Natural killer cell (primary cell): ENCODE results near the gene CPSF4L. TPM values are rescaled to one million over a fixed set of nuclear protein-coding genes. Genes with fewer than 3 reads are reported as not detected.

Experiments used
- ATAC-seq, 3 donors: fragments of 150-1000 bp in 2 of 3; fragments of 200-7000 bp in 1 of 3; cut with Tn5 transposase; 1 replicate in 1 of 3; 2 replicates in 2 of 3; pipeline ENCODE4 v1.10.0; 2021; ENCODE audit warnings: mild to moderate bottlenecking in 2 of 3, moderate library complexity in 2 of 3
- DNase-seq, 2 donors: peaks; one replicate each; pipeline versions ENCODE4 v3.0.0 to v3.0.0-alpha.2; 2013 to 2021; ENCODE audit warnings: mixed read lengths in 1 of 2
- H3K27ac ChIP-seq: one replicate; pipeline ENCODE4 v1.5.1; 2013; ENCODE audit warnings: mild to moderate bottlenecking, low read length
- H3K27me3 ChIP-seq: one replicate; pipeline ENCODE4 v1.6.1; 2013; ENCODE audit warnings: low read length; ENCODE audit not compliant: control insufficient read depth, insufficient read depth
- H3K36me3 ChIP-seq: one replicate; pipeline ENCODE4 v1.6.1; 2013; ENCODE audit warnings: low read length; ENCODE audit not compliant: control insufficient read depth, insufficient read depth
- H3K4me1 ChIP-seq: one replicate; pipeline ENCODE4 v1.6.1; 2013; ENCODE audit warnings: low read length; ENCODE audit not compliant: control insufficient read depth, insufficient read depth
- H3K4me3 ChIP-seq: one replicate; pipeline ENCODE4 v1.5.1; 2013; ENCODE audit warnings: low read length
- H3K9me3 ChIP-seq: one replicate; pipeline ENCODE4 v1.6.1; 2013; ENCODE audit warnings: low read length; ENCODE audit not compliant: control insufficient read depth, insufficient read depth
- H3K27ac Mint-ChIP-seq, 2 donors: one replicate each; pipeline ENCODE4 v1.8.0; 2022; ENCODE audit warnings: mild to moderate bottlenecking in 2 of 2, mixed read lengths in 2 of 2, moderate library complexity in 1 of 2
- H3K27me3 Mint-ChIP-seq, 2 donors: one replicate each; pipeline ENCODE4 v1.8.0; 2022; ENCODE audit warnings: low read depth in 2 of 2, mixed read lengths in 2 of 2
- H3K36me3 Mint-ChIP-seq: one replicate; pipeline ENCODE4 v1.8.0; 2022; ENCODE audit warnings: mixed read lengths
- H3K4me1 Mint-ChIP-seq, 2 donors: one replicate each; pipeline ENCODE4 v1.8.0; 2022; ENCODE audit warnings: mixed read lengths in 2 of 2
- H3K4me3 Mint-ChIP-seq: one replicate; pipeline ENCODE4 v1.8.0; 2022; ENCODE audit warnings: mild to moderate bottlenecking, moderate library complexity, mixed read lengths
- H3K9me3 Mint-ChIP-seq, 2 donors: one replicate each; pipeline ENCODE4 v1.8.0; 2022; ENCODE audit warnings: mixed read lengths in 2 of 2
- CTCF ChIP-seq: fragments of 200-600 bp; IDR thresholded peaks from one replicate; pipeline ENCODE4 v1.8.0; 2022; ENCODE audit warnings: antibody characterized with exemption
- WGBS: methylation state at CpG from one replicate; pipeline ENCODE4 v1.1.7; 2013; ENCODE audit warnings: missing lambda C conversion rate; ENCODE audit not compliant: insufficient coverage; 5-methylcytosine and 5-hydroxymethylcytosine counted together
- intact Hi-C: fragments of 100-400 bp; cut with micrococcal nuclease; formaldehyde crosslinking; loops from one replicate; pipeline ENCODE4 v1.14.2; 2022
- total RNA-seq, 4 donors: library from RNA; stranded (reverse); fragments of 120-200 nt in 1 of 4; gene quantifications; one replicate each; pipeline versions ENCODE4 v1.2.3 to v1.2.4, GENCODE V29; 2013 to 2022

Gene CPSF4L
- total RNA-seq, 3 donors from 2014 or later (not counting 1 experiment from before 2014, with no cell fraction given): not detected

GRCh38 chr17:73304971-73305812 lies 43.5 kb upstream of the CPSF4L start:
- no peaks in the 10 kb centered on the region for H3K36me3 ChIP-seq
- H3K9me3 ChIP-seq: no peaks in the 10 kb centered on the region
- Mint-ChIP-seq H3K27me3 (peaks cover 0 to 6% of the 10 kb centered on the region in 2 donors), H3K4me1 (peaks cover 3 to 15% of the 10 kb centered on the region in 2 donors), H3K36me3 (no peaks in the 10 kb centered on the region), H3K27ac (peak overlapping the region in 1 of 2 donors; percentile 59), H3K9me3 (no peaks in the 10 kb centered on the region), H3K4me3 (peak overlapping the region; percentile 56)
- no peak overlapping the region for H3K27ac ChIP-seq
- H3K4me3 ChIP-seq: no peak overlapping the region
- 47% methylated on average over 16 of the region's 16 CpGs for WGBS
- intact Hi-C loops: no loop called here
- no peak for TF ChIP-seq CTCF
- H3K27me3 ChIP-seq: peaks cover 3% of the 10 kb centered on the region
- ATAC-seq (peak in 2 of 3 donors; percentile 24 to 40), DNase-seq (no peak)
- peaks cover 8% of the 10 kb centered on the region for H3K4me1 ChIP-seq

- TF ChIP-seq CTCF: no peak
- no peaks in the 10 kb centered on the region for H3K36me3 Mint-ChIP-seq
- DNase-seq: no peak
- no peaks in the 10 kb centered on the region for H3K9me3 Mint-ChIP-seq
- peaks cover 0 to 5% of the 10 kb centered on the region in 2 donors for H3K27me3 Mint-ChIP-seq
- intact Hi-C loops: no loop called here
- Histone ChIP-seq H3K9me3 (no peaks in the 10 kb centered on the region), H3K27ac (no peak overlapping the region), H3K36me3 (no peaks in the 10 kb centered on the region), H3K4me3 (no peak overlapping the region), H3K27me3 (peaks cover 1% of the 10 kb centered on the region), H3K4me1 (peaks cover under 1% of the 10 kb centered on the region)
- peak overlapping the region in 1 of 2 donors; percentile 59 for H3K27ac Mint-ChIP-seq
- H3K4me3 Mint-ChIP-seq: no peak overlapping the region
- peaks cover 0 to 8% of the 10 kb centered on the region in 2 donors for H3K4me1 Mint-ChIP-seq
- 95% methylated on average over 8 of the region's 8 CpGs for WGBS
- ATAC-seq: no peak
Observed at GRCh38 chr17:73304438-73304837, 42.8 kb upstream of the CPSF4L start.

- Mint-ChIP-seq H3K9me3 (no peaks in the 10 kb centered on the region), H3K27me3 (peaks cover 0 to 3% of the 10 kb centered on the region in 2 donors), H3K4me3 (no peak overlapping the region), H3K4me1 (peaks cover 0 to 5% of the 10 kb centered on the region in 2 donors), H3K27ac (no peak overlapping the region), H3K36me3 (no peaks in the 10 kb centered on the region)
- no peaks in the 10 kb centered on the region for H3K9me3 ChIP-seq
- no peaks in the 10 kb centered on the region for H3K27me3 ChIP-seq
- H3K4me3 ChIP-seq: no peak overlapping the region
- DNase-seq (no peak), ATAC-seq (no peak)
- H3K36me3 ChIP-seq: no peaks in the 10 kb centered on the region
- 81% methylated on average over 1 of the region's 3 CpGs for WGBS
- H3K27ac ChIP-seq: no peak overlapping the region
- TF ChIP-seq CTCF: no peak
- intact Hi-C loops: no loop called here
- H3K4me1 ChIP-seq: no peaks in the 10 kb centered on the region
Observed at GRCh38 chr17:73302189-73302588, 40.5 kb upstream of the CPSF4L start.
